SK-N-SH treated with all-trans-retinoic acid at 6 μM for 48 hours (cell line): ENCODE results near the gene MTCH1.

Experiments used
- BACH2 ChIP-seq: fragments of 250-450 bp; sonication (Bioruptor Pico); IDR thresholded peaks from 2 replicates; pipeline ENCODE4 v1.9.0; 2021; ENCODE audit warnings: mild to moderate bottlenecking, borderline replicate concordance
- ZNF70 ChIP-seq: fragments of 450-650 bp; formaldehyde crosslinking; IDR thresholded peaks from 2 replicates; pipeline ENCODE4 v1.5.0; 2020; ENCODE audit warnings: mild to moderate bottlenecking, moderate library complexity

GRCh38 chr6:36986704-36987047, 680 bp upstream of the MTCH1 start:
- TF ChIP-seq ZNF70 (CRISPR knock-in tag): no peak
- no peak for TF ChIP-seq BACH2
